Bronchial epithelial cell (primary cell): ENCODE results near the gene TADA2B. TPM values are rescaled to one million over a fixed set of nuclear protein-coding genes. Genes with fewer than 3 reads are reported as not detected.

Experiments
- DNase-seq: peaks from one replicate; pipeline ENCODE4 v3.0.0-alpha.2; 2010; ENCODE audit warnings: low read depth
- FAIRE-seq: peaks from 2 replicates; lab custom pipeline; 2011; peaks lifted over from hg19 to GRCh38; lab: Jason Lieb, UNC
- H3K27me3 ChIP-seq: 2 replicates; pipeline ENCODE4 v1.5.1; 2011; ENCODE audit warnings: low read length; ENCODE audit not compliant: control insufficient read depth, insufficient read depth
- H3K36me3 ChIP-seq: 2 replicates; pipeline ENCODE4 v1.5.1; 2011; ENCODE audit warnings: low read length; ENCODE audit not compliant: control insufficient read depth, insufficient read depth
- H3K4me3 ChIP-seq: 2 replicates; pipeline ENCODE4 v1.5.1; 2011; ENCODE audit warnings: mild to moderate bottlenecking, low read depth, low read length, control low read depth
- CTCF ChIP-seq: IDR thresholded peaks from 2 replicates; pipeline ENCODE4 v1.5.1; 2011; ENCODE audit warnings: mild to moderate bottlenecking, moderate library complexity, low read length, control low read depth, inconsistent platforms; ENCODE audit not compliant: insufficient read depth, severe bottlenecking
- total RNA-seq: library from RNA; depleted of rRNA; stranded (reverse); fragments of >200 nt; gene quantifications from 2 replicates; pipeline ENCODE4 v1.2.1, GENCODE V29; 2014

TADA2B gene
- total RNA-seq, 1 donor from 2014 or later = 12.1 TPM

GRCh38 chr4:7019367-7019766 is 23.8 kb upstream of the TADA2B start:
- no peak for TF ChIP-seq CTCF
- DNase-seq = no peak
- Histone ChIP-seq H3K36me3 (peaks cover 39% of the 10 kb centered on the region), H3K27me3 (no peaks in the 10 kb centered on the region), H3K4me3 (no peak overlapping the region)
- FAIRE-seq = no peak

- FAIRE-seq (no peak), DNase-seq (no peak)
- no peak for TF ChIP-seq CTCF
Measured at GRCh38 chr4:7020290-7020689, 22.9 kb upstream of the TADA2B start.

GRCh38 chr4:7020856-7021255 is 22.3 kb upstream of the TADA2B start:
- Histone ChIP-seq H3K4me3 (no peak overlapping the region), H3K36me3 (peaks cover 42% of the 10 kb centered on the region), H3K27me3 (no peaks in the 10 kb centered on the region)
- DNase-seq (no peak), FAIRE-seq (no peak)
- no peak for TF ChIP-seq CTCF

More at GRCh38 chr4:7020290-7020689, 22.9 kb upstream of the TADA2B start:
- no peak overlapping the region for H3K4me3 ChIP-seq
- no peaks in the 10 kb centered on the region for H3K27me3 ChIP-seq
- peaks cover 40% of the 10 kb centered on the region for H3K36me3 ChIP-seq

- Histone ChIP-seq H3K4me3 (no peak overlapping the region), H3K36me3 (peaks cover 40% of the 10 kb centered on the region), H3K27me3 (no peaks in the 10 kb centered on the region)
- FAIRE-seq (no peak), DNase-seq (no peak)
- TF ChIP-seq CTCF = no peak
Measured at GRCh38 chr4:7021355-7021754, 21.8 kb upstream of the TADA2B start.

GRCh38 chr4:7021930-7022664 is 21.1 kb upstream of the TADA2B start:
- no peak for TF ChIP-seq CTCF

GRCh38 chr4:7023486-7023885 is 19.7 kb upstream of the TADA2B start:
- DNase-seq (no peak), FAIRE-seq (no peak)
- Histone ChIP-seq H3K4me3 (no peak overlapping the region), H3K27me3 (no peaks in the 10 kb centered on the region), H3K36me3 (peaks cover 33% of the 10 kb centered on the region)
- TF ChIP-seq CTCF = no peak

More at GRCh38 chr4:7021930-7022664, 21.1 kb upstream of the TADA2B start:
- DNase-seq (peak; percentile 64), FAIRE-seq (peak; percentile 50)
- no peaks in the 10 kb centered on the region for H3K27me3 ChIP-seq
- H3K4me3 ChIP-seq = no peak overlapping the region
- peaks cover 37% of the 10 kb centered on the region for H3K36me3 ChIP-seq
